ENCODE data around the gene ARPP21. TPM values are rescaled to one million over a fixed set of nuclear protein-coding genes. Genes with fewer than 3 reads are reported as not detected.
A peak's percentile ranks its signal among the peaks of the same experiment; 100 is the strongest.

ARPP21 gene
- total RNA-seq, 8 experiments from 2014 or later, result 0.25 to 3.9 (median 1.8) TPM; not detected in 1

- WGBS, 10 experiments, result 8 to 100% (median 90%) methylated on average over 1 to 2 of the region's 2 CpGs
- H3K4me1 ChIP-seq (replicated peaks in 1 of 2), result peaks cover 7 to 12% of the 10 kb centered on the region in 2 donors
- no peak overlapping the region for H3K4me3 ChIP-seq
- in situ Hi-C loops (cut with MboI; ENCODE audit: low pct_unique_long_range_greater_than_20kb in 2 of 9, low sequenced_read_pairs in 9 of 9, unreplicated experiment in 9 of 9), result no loop called here
- no peak for ATAC-seq (replicated peaks in 6 of 8)
- no peak overlapping the region for H3K27ac ChIP-seq
These were observed 94.5 kb downstream of the ARPP21 start for GRCh38 chr3:35733864-35734263.

GRCh38 chr3:35737080-35737479 lies 97.8 kb downstream of the ARPP21 start:
- WGBS, 10 experiments, result 0 to 100% (median 44%) methylated on average over 1 to 4 of the region's 6 CpGs; no CpG with 5 or more reads in 3 of the 10 experiments
- ATAC-seq (replicated peaks in 6 of 8), result no peak
- Histone ChIP-seq H3K4me3 (no peak overlapping the region), H3K27ac (no peak overlapping the region), H3K4me1 (replicated peaks in 1 of 2) (peaks cover 25 to 26% of the 10 kb centered on the region in 2 donors)
- in situ Hi-C loops (cut with MboI; ENCODE audit: low pct_unique_long_range_greater_than_20kb in 2 of 9, low sequenced_read_pairs in 9 of 9, unreplicated experiment in 9 of 9), result no loop called here

DNA sequence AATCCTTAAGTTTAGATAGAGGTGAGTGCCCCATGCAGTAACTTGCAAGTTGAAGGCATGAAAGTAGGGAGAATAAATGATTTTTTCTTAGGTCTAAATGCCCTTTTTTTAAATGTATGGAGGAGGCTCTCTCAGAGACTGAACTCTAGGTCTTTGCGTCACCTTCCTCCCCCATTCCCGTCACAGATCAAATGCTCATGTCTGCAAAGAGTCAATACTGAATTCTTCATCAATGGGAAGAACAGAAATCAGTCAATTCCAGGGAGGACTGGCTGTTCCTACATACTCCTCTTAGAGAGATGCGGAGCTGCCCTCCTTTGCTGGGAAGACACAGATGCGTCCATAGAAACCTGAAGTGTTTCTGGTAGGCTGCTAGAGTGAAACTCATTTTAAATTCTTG lies 98.2 kb downstream of the ARPP21 start:
- no peak for ATAC-seq (replicated peaks in 6 of 8)
- in situ Hi-C loops (cut with MboI; ENCODE audit: low pct_unique_long_range_greater_than_20kb in 2 of 9, low sequenced_read_pairs in 9 of 9, unreplicated experiment in 9 of 9), result no loop called here
- Histone ChIP-seq H3K4me1 (replicated peaks in 1 of 2) (peaks cover 26 to 28% of the 10 kb centered on the region in 2 donors), H3K4me3 (no peak overlapping the region), H3K27ac (no peak overlapping the region)
- WGBS, 10 experiments, result 33 to 100% (median 96%) methylated on average over 1 to 4 of the region's 4 CpGs; no CpG with 5 or more reads in 2 of the 10 experiments

- no peak overlapping the region for H3K27ac ChIP-seq
- H3K4me1 ChIP-seq (replicated peaks in 1 of 2), result peaks cover 24 to 29% of the 10 kb centered on the region in 2 donors
- H3K4me3 ChIP-seq, result no peak overlapping the region
- no peak for ATAC-seq (replicated peaks in 6 of 8)
- WGBS, 10 experiments, result 0 to 100% (median 57%) methylated on average over 1 to 4 of the region's 4 CpGs; no CpG with 5 or more reads in 1 of the 10 experiments
- in situ Hi-C loops (cut with MboI; ENCODE audit: low pct_unique_long_range_greater_than_20kb in 2 of 9, low sequenced_read_pairs in 9 of 9, unreplicated experiment in 9 of 9), result no loop called here
These were observed 98.8 kb downstream of the ARPP21 start for GRCh38 chr3:35737934-35738706.

GRCh38 chr3:35739181-35739809 lies 100.0 kb downstream of the ARPP21 start:
- peak in 3 of 8 experiments; percentile 46 to 55 (median 53) for ATAC-seq (replicated peaks in 6 of 8)
- Histone ChIP-seq H3K4me1 (replicated peaks in 1 of 2) (peaks cover 23 to 28% of the 10 kb centered on the region in 2 donors), H3K4me3 (no peak overlapping the region), H3K27ac (peak overlapping the region in 1 of 2 donors; percentile 5)
- 0 to 74% (median 17%) methylated on average over 1 to 5 of the region's 5 CpGs; no CpG with 5 or more reads in 3 of the 10 experiments for WGBS, 10 experiments
- in situ Hi-C loops (cut with MboI; ENCODE audit: low pct_unique_long_range_greater_than_20kb in 2 of 9, low sequenced_read_pairs in 9 of 9, unreplicated experiment in 9 of 9), result no loop called here

DNA sequence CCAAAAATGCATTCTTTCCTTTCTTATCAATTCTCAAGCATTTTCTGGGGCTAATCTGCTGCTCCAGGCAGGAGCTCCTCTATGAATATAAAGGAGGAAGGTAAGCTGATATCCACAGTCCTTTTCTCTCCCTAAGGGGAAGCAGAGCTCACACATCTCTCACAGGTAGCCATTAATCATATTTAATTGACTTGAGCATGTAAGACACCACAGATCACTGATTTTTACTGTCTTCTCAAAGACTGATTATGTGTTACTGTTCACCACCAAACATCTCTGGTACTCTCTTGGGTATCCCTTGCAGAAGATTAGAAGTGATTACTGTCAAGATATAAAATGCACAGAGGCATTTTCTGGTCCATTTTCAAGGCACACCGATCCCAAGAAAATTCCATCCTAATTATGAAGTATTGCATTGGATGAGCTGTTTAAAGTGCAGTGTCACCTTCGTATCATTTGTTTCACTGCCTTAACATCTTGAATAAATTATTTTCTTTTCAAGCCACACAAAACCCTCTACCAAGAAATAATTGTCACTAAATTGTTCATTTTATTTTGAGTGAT lies 100.7 kb downstream of the ARPP21 start:
- 13 to 72% (median 23%) methylated on average over 1 to 2 of the region's 2 CpGs; no CpG with 5 or more reads in 3 of the 10 experiments for WGBS, 10 experiments
- peak in 3 of 8 experiments; percentile 28 to 44 (median 32) for ATAC-seq (replicated peaks in 6 of 8)
- H3K4me1 ChIP-seq (replicated peaks in 1 of 2), result peaks cover 28 to 36% of the 10 kb centered on the region in 2 donors
- H3K4me3 ChIP-seq, result no peak overlapping the region
- peak overlapping the region in 1 of 2 donors; percentile 55 for H3K27ac ChIP-seq
- in situ Hi-C loops (cut with MboI; ENCODE audit: low pct_unique_long_range_greater_than_20kb in 2 of 9, low sequenced_read_pairs in 9 of 9, unreplicated experiment in 9 of 9), result no loop called here

- Histone ChIP-seq H3K4me1 (replicated peaks in 1 of 2) (peaks cover 28 to 36% of the 10 kb centered on the region in 2 donors), H3K27ac (no peak overlapping the region), H3K4me3 (no peak overlapping the region)
- in situ Hi-C loops (cut with MboI; ENCODE audit: low pct_unique_long_range_greater_than_20kb in 2 of 9, low sequenced_read_pairs in 9 of 9, unreplicated experiment in 9 of 9), result no loop called here
- ATAC-seq (replicated peaks in 6 of 8), result no peak
- WGBS, 10 experiments, result 0 to 100% (median 79%) methylated on average over 1 to 4 of the region's 5 CpGs; no CpG with 5 or more reads in 1 of the 10 experiments
These were observed 103.9 kb downstream of the ARPP21 start for GRCh38 chr3:35743218-35743617.

GRCh38 chr3:35744419-35744818 lies 105.1 kb downstream of the ARPP21 start:
- H3K4me3 ChIP-seq, result peak overlapping the region in 1 of 5 donors; percentile 1
- WGBS, 10 experiments, result 0 to 80% (median 20%) methylated on average over 1 to 4 of the region's 10 CpGs; no CpG with 5 or more reads in 1 of the 10 experiments
- peak in 7 of 8 experiments; percentile 33 to 99 (median 97) for ATAC-seq (replicated peaks in 6 of 8)
- in situ Hi-C loops (cut with MboI; ENCODE audit: low pct_unique_long_range_greater_than_20kb in 2 of 9, low sequenced_read_pairs in 9 of 9, unreplicated experiment in 9 of 9), result no loop called here
- peaks cover 25 to 31% of the 10 kb centered on the region in 2 donors for H3K4me1 ChIP-seq (replicated peaks in 1 of 2)
- H3K27ac ChIP-seq, result peak overlapping the region; percentile 5 to 9

DNA sequence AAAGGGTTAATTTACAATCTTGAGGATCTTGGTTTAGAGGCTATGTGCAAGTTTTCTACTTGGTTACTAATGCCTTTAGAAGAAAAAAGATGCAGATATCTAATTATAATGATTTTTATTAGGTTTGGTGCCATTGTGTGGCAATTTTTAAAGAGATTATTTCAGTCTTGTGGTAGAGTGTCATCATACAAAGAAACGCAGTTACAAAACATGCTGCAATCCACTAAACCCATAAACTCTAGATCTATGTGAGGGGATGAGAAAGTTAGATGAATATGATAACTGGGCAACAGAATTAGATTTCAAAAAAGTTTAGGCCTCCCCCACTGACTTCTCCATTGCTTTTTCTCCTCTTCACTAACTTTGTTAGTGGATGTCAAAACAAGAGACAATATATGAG lies 106.0 kb downstream of the ARPP21 start:
- H3K4me1 ChIP-seq (replicated peaks in 1 of 2), result peaks cover 16 to 25% of the 10 kb centered on the region in 2 donors
- in situ Hi-C loops (cut with MboI; ENCODE audit: low pct_unique_long_range_greater_than_20kb in 2 of 9, low sequenced_read_pairs in 9 of 9, unreplicated experiment in 9 of 9), result no loop called here
- WGBS, 10 experiments, result 0 to 100% (median 80%) methylated on average over 1 of the region's 1 CpG; no CpG with 5 or more reads in 1 of the 10 experiments
- H3K4me3 ChIP-seq, result no peak overlapping the region
- ATAC-seq (replicated peaks in 6 of 8), result no peak
- no peak overlapping the region for H3K27ac ChIP-seq

GRCh38 chr3:35745802-35746484 lies 106.6 kb downstream of the ARPP21 start:
- no peak overlapping the region for H3K27ac ChIP-seq
- no peak overlapping the region for H3K4me3 ChIP-seq
- in situ Hi-C loops (cut with MboI; ENCODE audit: low pct_unique_long_range_greater_than_20kb in 2 of 9, low sequenced_read_pairs in 9 of 9, unreplicated experiment in 9 of 9), result no loop called here
- no peak for ATAC-seq (replicated peaks in 6 of 8)
- WGBS, 10 experiments, result 0 to 100% (median 46%) methylated on average over 1 to 2 of the region's 2 CpGs; no CpG with 5 or more reads in 6 of the 10 experiments
- H3K4me1 ChIP-seq (replicated peaks in 1 of 2), result peaks cover 16 to 19% of the 10 kb centered on the region in 2 donors

DNA sequence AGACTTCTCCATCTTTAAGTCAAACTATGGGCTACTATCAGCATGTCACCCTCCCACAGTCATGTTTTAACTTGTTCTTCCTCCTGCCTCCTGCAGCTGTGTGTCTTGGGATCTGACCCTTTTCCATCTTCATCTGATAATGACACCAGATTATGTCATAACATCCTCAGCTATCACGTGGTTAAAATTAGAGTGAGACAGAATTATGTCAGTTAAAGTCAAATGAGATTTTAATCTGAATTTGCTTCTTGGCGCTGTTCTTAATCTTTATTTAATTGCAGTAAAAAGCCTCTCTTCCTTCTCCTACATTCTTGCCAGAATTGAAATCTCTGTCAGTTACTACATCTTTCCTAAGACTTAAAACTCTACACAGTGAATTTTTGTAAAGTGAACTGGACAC lies 107.2 kb downstream of the ARPP21 start:
- WGBS, 10 experiments, result 0 to 100% (median 55%) methylated on average over 1 to 2 of the region's 2 CpGs; no CpG with 5 or more reads in 4 of the 10 experiments
- Histone ChIP-seq H3K4me1 (replicated peaks in 1 of 2) (peaks cover 16 to 21% of the 10 kb centered on the region in 2 donors), H3K27ac (no peak overlapping the region), H3K4me3 (no peak overlapping the region)
- no peak for ATAC-seq (replicated peaks in 6 of 8)
- in situ Hi-C loops (cut with MboI; ENCODE audit: low pct_unique_long_range_greater_than_20kb in 2 of 9, low sequenced_read_pairs in 9 of 9, unreplicated experiment in 9 of 9), result no loop called here

- no peak overlapping the region for H3K4me3 ChIP-seq
- no peak for ATAC-seq (replicated peaks in 6 of 8)
- peaks cover 16 to 17% of the 10 kb centered on the region in 2 donors for H3K4me1 ChIP-seq (replicated peaks in 1 of 2)
- in situ Hi-C loops (cut with MboI; ENCODE audit: low pct_unique_long_range_greater_than_20kb in 2 of 9, low sequenced_read_pairs in 9 of 9, unreplicated experiment in 9 of 9), result no loop called here
- no peak overlapping the region for H3K27ac ChIP-seq
These were observed 108.8 kb downstream of the ARPP21 start for GRCh38 chr3:35748144-35748543.
